Osteocyte (in vitro differentiated cells): ENCODE data around the gene MEGF11. TPM values are rescaled to one million over a fixed set of nuclear protein-coding genes. Genes with fewer than 3 reads are reported as not detected.
A peak's percentile ranks its signal among the peaks of the same experiment; 100 is the strongest.

Experiments
- DNase-seq: peaks from one replicate; pipeline ENCODE4 v3.0.0; 2021; ENCODE audit warnings: mixed read lengths; ENCODE audit not compliant: unreplicated experiment; ENCODE audit errors: extremely low spot score
- H3K27ac Mint-ChIP-seq: one replicate; pipeline ENCODE4 v1.8.0; 2021; ENCODE audit warnings: mild to moderate bottlenecking, mixed read lengths; ENCODE audit not compliant: unreplicated experiment
- H3K27me3 Mint-ChIP-seq: one replicate; pipeline ENCODE4 v1.8.0; 2021; ENCODE audit warnings: mixed read lengths; ENCODE audit not compliant: unreplicated experiment
- H3K36me3 Mint-ChIP-seq: one replicate; pipeline ENCODE4 v1.8.0; 2021; ENCODE audit warnings: mixed read lengths; ENCODE audit not compliant: unreplicated experiment
- H3K4me1 Mint-ChIP-seq: one replicate; pipeline ENCODE4 v1.8.0; 2021; ENCODE audit warnings: mixed read lengths; ENCODE audit not compliant: unreplicated experiment
- H3K4me3 Mint-ChIP-seq: one replicate; pipeline ENCODE4 v1.8.0; 2021; ENCODE audit warnings: mild to moderate bottlenecking, moderate library complexity, mixed read lengths; ENCODE audit not compliant: unreplicated experiment
- H3K9me3 Mint-ChIP-seq: one replicate; pipeline ENCODE4 v1.8.0; 2021; ENCODE audit warnings: mixed read lengths; ENCODE audit not compliant: unreplicated experiment
- CTCF ChIP-seq: fragments of 200-600 bp; sonication (generic); IDR thresholded peaks from 2 replicates; pipeline ENCODE4 v1.5.0; 2021; ENCODE audit warnings: antibody characterized with exemption, mild to moderate bottlenecking, moderate library complexity
- total RNA-seq: library from RNA; stranded (reverse); gene quantifications from 2 replicates; pipeline ENCODE4 v1.2.1, GENCODE V29; 2021

MEGF11 gene
- total RNA-seq, 1 donor from 2014 or later = not detected

- H3K27me3 Mint-ChIP-seq = no peaks in the 10 kb centered on the region
- H3K4me1 Mint-ChIP-seq = peaks cover 6% of the 10 kb centered on the region
- H3K9me3 Mint-ChIP-seq = no peaks in the 10 kb centered on the region
- peaks cover 6% of the 10 kb centered on the region for H3K36me3 Mint-ChIP-seq
- no peak overlapping the region for H3K4me3 Mint-ChIP-seq
- DNase-seq = no peak
- no peak for TF ChIP-seq CTCF
- no peak overlapping the region for H3K27ac Mint-ChIP-seq
Observed at GRCh38 chr15:65914386-65914785, 339.2 kb downstream of the MEGF11 start.

- no peaks in the 10 kb centered on the region for H3K27me3 Mint-ChIP-seq
- no peak overlapping the region for H3K27ac Mint-ChIP-seq
- H3K4me3 Mint-ChIP-seq = no peak overlapping the region
- peaks cover 3% of the 10 kb centered on the region for H3K36me3 Mint-ChIP-seq
- no peaks in the 10 kb centered on the region for H3K9me3 Mint-ChIP-seq
- H3K4me1 Mint-ChIP-seq = peaks cover 6% of the 10 kb centered on the region
- no peak for DNase-seq
- TF ChIP-seq CTCF = no peak
Observed at GRCh38 chr15:65913631-65914199, 339.8 kb downstream of the MEGF11 start.

- no peaks in the 10 kb centered on the region for H3K27me3 Mint-ChIP-seq
- H3K4me1 Mint-ChIP-seq = peaks cover 6% of the 10 kb centered on the region
- no peaks in the 10 kb centered on the region for H3K9me3 Mint-ChIP-seq
- H3K4me3 Mint-ChIP-seq = no peak overlapping the region
- peaks cover 3% of the 10 kb centered on the region for H3K36me3 Mint-ChIP-seq
- peak; percentile 66 for DNase-seq
- TF ChIP-seq CTCF = no peak
- H3K27ac Mint-ChIP-seq = no peak overlapping the region
Observed at GRCh38 chr15:65912235-65912634, 341.3 kb downstream of the MEGF11 start.

GRCh38 chr15:65910341-65910740 is 343.2 kb downstream of the MEGF11 start:
- no peak for TF ChIP-seq CTCF
- no peak overlapping the region for H3K4me3 Mint-ChIP-seq
- H3K4me1 Mint-ChIP-seq = no peaks in the 10 kb centered on the region
- H3K9me3 Mint-ChIP-seq = no peaks in the 10 kb centered on the region
- peak; percentile 57 for DNase-seq
- H3K36me3 Mint-ChIP-seq = peaks cover 18% of the 10 kb centered on the region
- H3K27me3 Mint-ChIP-seq = no peaks in the 10 kb centered on the region
- H3K27ac Mint-ChIP-seq = no peak overlapping the region

GRCh38 chr15:65909831-65910230 is 343.7 kb downstream of the MEGF11 start:
- Mint-ChIP-seq H3K9me3 (no peaks in the 10 kb centered on the region), H3K36me3 (peaks cover 22% of the 10 kb centered on the region), H3K4me3 (no peak overlapping the region), H3K4me1 (no peaks in the 10 kb centered on the region), H3K27me3 (no peaks in the 10 kb centered on the region), H3K27ac (no peak overlapping the region)
- peak; percentile 68 for DNase-seq
- no peak for TF ChIP-seq CTCF
